ENCODE results near the gene MEA1. TPM values are rescaled to one million over a fixed set of nuclear protein-coding genes. Genes with fewer than 3 reads are reported as not detected.

Gene MEA1
- total RNA-seq, 1 experiment from 2014 or later: 131 TPM

DNA sequence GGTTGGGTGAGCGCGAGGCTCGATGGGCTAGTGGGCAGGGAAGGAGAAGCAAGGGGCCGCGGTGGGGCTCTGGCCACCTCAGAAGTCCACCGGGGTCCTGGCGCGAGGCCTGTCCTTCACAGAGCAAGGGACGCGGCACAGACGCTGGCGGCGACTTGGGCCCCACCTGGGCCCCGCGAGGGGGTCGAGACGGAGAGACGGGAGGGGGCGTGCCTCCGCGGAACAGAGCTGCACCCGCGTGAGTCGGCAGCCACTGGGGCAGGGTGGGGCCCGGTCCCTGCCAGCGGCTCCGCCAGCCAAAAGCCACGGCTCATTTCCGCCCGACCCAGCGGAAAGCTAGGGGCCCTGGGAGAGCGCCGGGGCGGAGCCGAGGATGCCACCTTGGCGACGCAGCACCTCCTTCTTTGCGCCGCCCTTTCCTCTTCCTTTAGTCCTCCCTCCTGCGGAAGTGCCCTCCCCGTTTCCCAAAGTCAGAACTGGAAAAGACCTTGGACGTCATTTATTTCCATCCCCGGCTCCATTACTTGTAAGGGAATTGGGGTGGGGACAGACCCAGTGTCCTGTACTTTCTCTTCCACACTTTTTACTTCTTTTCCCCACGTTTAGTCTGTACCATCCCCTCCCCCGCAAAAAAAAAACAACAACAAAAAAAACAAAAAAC is 39.9 kb upstream of the MEA1 start, which contains the start of gene CUL7:
Gene CUL7 (minus strand): TSS at position 307 of the 661 bp plus-strand sequence. CDS start 1,063 bp downstream, outside the sequence.
- H3F3A ChIP-seq (ENCODE audit: low read length, unreplicated experiment): no peaks in the 10 kb centered on the region
- BruUV-seq (replicated peaks): no TSS peak
- TF ChIP-seq, protein P1, sequence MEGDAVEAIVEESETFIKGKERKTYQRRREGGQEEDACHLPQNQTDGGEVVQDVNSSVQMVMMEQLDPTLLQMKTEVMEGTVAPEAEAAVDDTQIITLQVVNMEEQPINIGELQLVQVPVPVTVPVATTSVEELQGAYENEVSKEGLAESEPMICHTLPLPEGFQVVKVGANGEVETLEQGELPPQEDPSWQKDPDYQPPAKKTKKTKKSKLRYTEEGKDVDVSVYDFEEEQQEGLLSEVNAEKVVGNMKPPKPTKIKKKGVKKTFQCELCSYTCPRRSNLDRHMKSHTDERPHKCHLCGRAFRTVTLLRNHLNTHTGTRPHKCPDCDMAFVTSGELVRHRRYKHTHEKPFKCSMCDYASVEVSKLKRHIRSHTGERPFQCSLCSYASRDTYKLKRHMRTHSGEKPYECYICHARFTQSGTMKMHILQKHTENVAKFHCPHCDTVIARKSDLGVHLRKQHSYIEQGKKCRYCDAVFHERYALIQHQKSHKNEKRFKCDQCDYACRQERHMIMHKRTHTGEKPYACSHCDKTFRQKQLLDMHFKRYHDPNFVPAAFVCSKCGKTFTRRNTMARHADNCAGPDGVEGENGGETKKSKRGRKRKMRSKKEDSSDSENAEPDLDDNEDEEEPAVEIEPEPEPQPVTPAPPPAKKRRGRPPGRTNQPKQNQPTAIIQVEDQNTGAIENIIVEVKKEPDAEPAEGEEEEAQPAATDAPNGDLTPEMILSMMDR (conservative IDR thresholded peaks at IDR 0.05; ENCODE audit: low read depth, low read length): no peak
- TF ChIP-seq EZH2 (IDR thresholded peaks at IDR 0.05; ENCODE audit: low read length, unreplicated experiment) (no peak), EZH2phosphoT487 (IDR thresholded peaks at IDR 0.05; ENCODE audit: borderline replicate concordance, low read length) (no peak)
- peak; percentile 98 for DNase-seq
- peaks cover 16% of the 10 kb centered on the region; the same call in 1 of the 2 replicates for H3K36me3 ChIP-seq (ENCODE audit: low read depth, low read length)
- no peaks in the 10 kb centered on the region for H3K9me3 ChIP-seq (ENCODE audit: low read length)
- H4K20me1 ChIP-seq (ENCODE audit: low read length): peaks cover 6% of the 10 kb centered on the region; the same call in 1 of the 2 replicates
- intact Hi-C loops (cut with micrococcal nuclease): no loop called here
- POLR2A ChIA-PET (ENCODE audit: unreplicated experiment): interaction anchor here (0.6 to 0.8 kb wide), 4 partner anchors 39 to 374 kb away, joined by 3 to 15 read pairs (median 10); partner anchors contain the start of genes ABCC10 and KLHDC3
- H3K9ac ChIP-seq (ENCODE audit: low read length): peak within 1 kb of the TSS; percentile 94
- H3K4me1 ChIP-seq (ENCODE audit: insufficient read depth, low read length): peaks cover 28% of the 10 kb centered on the region
- H2AFZ ChIP-seq (ENCODE audit: low read length): peak within 1 kb of the TSS; percentile 66
- H3K9me2 ChIP-seq (replicated peaks; ENCODE audit: low read length): no peaks in the 10 kb centered on the region
- H3K4me2 ChIP-seq (ENCODE audit: low read length): peak within 1 kb of the TSS; percentile 95
- peak within 1 kb of the TSS; percentile 69 for H3K27ac ChIP-seq (ENCODE audit: low read length)
- CTCF ChIA-PET: interaction anchor here (0.6 kb wide), 1 partner anchor 96 kb away, joined by 3 read pairs; no protein-coding TSS in a partner anchor
- H3K27me3 ChIP-seq (ENCODE audit: low read length): no peaks in the 10 kb centered on the region
- H3K79me2 ChIP-seq (ENCODE audit: low read length): peaks cover 33% of the 10 kb centered on the region
- peak; percentile 98 for ATAC-seq
- peak within 1 kb of the TSS; percentile 74 for H3K4me3 ChIP-seq (ENCODE audit: low read length)

DNA sequence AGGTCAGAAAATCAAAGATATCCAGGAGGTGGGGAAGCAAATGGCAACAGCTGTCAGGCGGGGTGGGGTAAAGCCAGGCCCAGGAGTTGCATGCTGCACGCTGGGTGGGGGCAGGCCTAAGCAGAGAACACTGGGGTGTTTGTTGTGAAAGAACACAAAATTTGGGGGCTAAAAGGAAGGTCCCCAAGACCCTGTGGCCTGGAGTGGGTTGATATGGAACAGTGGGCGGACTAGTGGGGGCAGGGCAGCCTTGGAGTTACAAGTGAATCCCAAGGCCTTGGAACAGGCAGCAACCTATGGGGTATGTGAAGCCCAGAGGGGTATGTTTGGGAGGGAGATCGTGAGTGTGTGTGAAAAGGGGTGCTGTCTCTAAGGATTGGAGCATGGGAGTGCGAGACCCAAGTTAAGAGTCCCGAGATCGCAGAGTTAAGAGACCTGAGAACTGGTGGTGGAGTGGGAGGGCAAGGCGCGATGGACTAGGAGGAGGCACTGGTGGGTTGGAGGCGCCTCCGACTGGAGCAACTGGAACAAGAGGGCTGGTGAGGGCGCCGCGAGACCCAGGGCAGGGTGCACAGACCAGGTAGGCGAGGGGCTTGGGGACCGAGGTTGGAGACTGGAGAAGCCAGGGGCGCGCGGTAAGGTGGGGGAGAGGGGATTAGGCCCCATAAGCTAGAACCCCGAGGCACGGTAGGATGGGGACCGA is 39.2 kb upstream of the MEA1 start:
- TSS peak; percentile 21 for BruUV-seq (replicated peaks)
- ChIA-PET POLR2A (ENCODE audit: unreplicated experiment) (interaction anchor here (0.8 kb wide), 1 partner anchor 38 kb away, joined by 15 read pairs; the partner anchor contains the start of gene KLHDC3), CTCF (no interaction called here)
- intact Hi-C loops (cut with micrococcal nuclease): no loop called here
- peak overlapping the region; percentile 95 for H3K4me2 ChIP-seq (ENCODE audit: low read length)
- H3K4me1 ChIP-seq (ENCODE audit: insufficient read depth, low read length): peaks cover 21% of the 10 kb centered on the region
- H2AFZ ChIP-seq (ENCODE audit: low read length): peak overlapping the region; percentile 66
- no peaks in the 10 kb centered on the region for H3K9me2 ChIP-seq (replicated peaks; ENCODE audit: low read length)
- H3K27ac ChIP-seq (ENCODE audit: low read length): peak overlapping the region; percentile 69
- H3K36me3 ChIP-seq (ENCODE audit: low read depth, low read length): peaks cover 16% of the 10 kb centered on the region; the same call in 1 of the 2 replicates
- H3K27me3 ChIP-seq (ENCODE audit: low read length): no peaks in the 10 kb centered on the region
- no peak for TF ChIP-seq EZH2phosphoT487 (IDR thresholded peaks at IDR 0.05; ENCODE audit: borderline replicate concordance, low read length)
- DNase-seq (no peak), ATAC-seq (peak; percentile 19)
- H4K20me1 ChIP-seq (ENCODE audit: low read length): no peaks in the 10 kb centered on the region
- H3K4me3 ChIP-seq (ENCODE audit: low read length): peak overlapping the region; percentile 74
- H3F3A ChIP-seq (ENCODE audit: low read length, unreplicated experiment): no peaks in the 10 kb centered on the region
- no peaks in the 10 kb centered on the region for H3K9me3 ChIP-seq (ENCODE audit: low read length)
- peaks cover 26% of the 10 kb centered on the region for H3K79me2 ChIP-seq (ENCODE audit: low read length)
- peak overlapping the region; percentile 94 for H3K9ac ChIP-seq (ENCODE audit: low read length)

DNA sequence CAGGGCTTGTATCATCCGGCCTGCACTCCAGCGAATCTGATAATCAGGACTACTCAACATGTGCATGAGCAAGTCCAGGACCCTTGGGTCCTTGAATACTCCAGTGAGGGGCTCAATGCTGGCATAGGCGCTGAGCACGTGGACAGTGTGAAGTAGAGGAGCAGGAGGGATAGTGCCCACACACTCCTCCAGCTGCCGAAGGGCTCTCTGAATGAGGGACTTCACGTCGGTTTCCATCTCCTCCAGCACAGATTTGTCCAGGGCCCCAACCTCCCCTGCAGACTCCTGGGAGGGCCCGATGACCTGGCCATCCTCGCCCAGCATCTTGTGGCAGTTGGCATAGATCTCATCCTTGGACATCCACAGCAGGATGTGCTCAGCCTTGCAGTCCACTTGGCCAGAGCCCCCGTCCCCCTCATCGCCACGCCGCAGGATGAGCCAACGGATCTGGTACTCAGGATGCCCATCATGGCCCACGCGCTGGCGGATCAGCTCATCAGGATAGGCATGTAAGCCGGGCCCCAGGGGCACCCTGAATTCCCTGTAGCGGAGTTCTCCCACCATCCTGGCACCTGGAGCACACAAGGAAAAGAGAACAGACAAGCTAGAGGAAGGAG is 38.6 kb upstream of the MEA1 start:
- Histone ChIP-seq H3K9ac (ENCODE audit: low read length) (no peak overlapping the region), H2AFZ (ENCODE audit: low read length) (no peak overlapping the region), H4K20me1 (ENCODE audit: low read length) (no peaks in the 10 kb centered on the region), H3K79me2 (ENCODE audit: low read length) (peaks cover 20% of the 10 kb centered on the region), H3K27ac (ENCODE audit: low read length) (no peak overlapping the region), H3F3A (ENCODE audit: low read length, unreplicated experiment) (no peaks in the 10 kb centered on the region), H3K4me3 (ENCODE audit: low read length) (peak overlapping the region; percentile 74), H3K4me2 (ENCODE audit: low read length) (peak overlapping the region; percentile 95), H3K4me1 (ENCODE audit: insufficient read depth, low read length) (peaks cover 18% of the 10 kb centered on the region), H3K27me3 (ENCODE audit: low read length) (no peaks in the 10 kb centered on the region), H3K9me3 (ENCODE audit: low read length) (no peaks in the 10 kb centered on the region), H3K36me3 (ENCODE audit: low read depth, low read length) (peaks cover 11% of the 10 kb centered on the region; the same call in 1 of the 2 replicates), H3K9me2 (replicated peaks; ENCODE audit: low read length) (no peaks in the 10 kb centered on the region)
- BruUV-seq (replicated peaks): no TSS peak
- DNase-seq (no peak), ATAC-seq (no peak)
- POLR2A ChIA-PET (ENCODE audit: unreplicated experiment): no interaction called here
- TF ChIP-seq EZH2 (IDR thresholded peaks at IDR 0.05; ENCODE audit: low read length, unreplicated experiment) (no peak), EZH2phosphoT487 (IDR thresholded peaks at IDR 0.05; ENCODE audit: borderline replicate concordance, low read length) (no peak)
- TF ChIP-seq, protein P1 (conservative IDR thresholded peaks at IDR 0.05; ENCODE audit: low read depth, low read length): no peak
- CTCF ChIA-PET: no interaction called here
- intact Hi-C loops (cut with micrococcal nuclease): no loop called here

Measured in PC-3 (cell line).